GM23248 (cell line): ENCODE data around the gene PCMTD2. TPM values are rescaled to one million over a fixed set of nuclear protein-coding genes. Genes with fewer than 3 reads are reported as not detected.

Experiments used
- DNase-seq: peaks from one replicate; pipeline ENCODE4 v3.0.0-alpha.2; 2015
- H2AFZ ChIP-seq: fragments of 200-600 bp; sonication (generic); 2 replicates; pipeline ENCODE4 v1.6.1; 2016; ENCODE audit warnings: antibody characterized with exemption
- H3F3A ChIP-seq: fragments of 200-600 bp; sonication (generic); 2 replicates; pipeline ENCODE4 v1.6.1; 2016; ENCODE audit warnings: mild to moderate bottlenecking, antibody characterized with exemption, mixed run types; ENCODE audit not compliant: insufficient read depth
- H3K27ac ChIP-seq: fragments of 200-600 bp; sonication (generic); 2 replicates; pipeline ENCODE4 v1.5.1; 2016; ENCODE audit warnings: mild to moderate bottlenecking
- H3K27me3 ChIP-seq: fragments of 200-600 bp; sonication (generic); replicated peaks from 2 replicates; pipeline ENCODE4 v1.6.1; 2016; ENCODE audit warnings: mild to moderate bottlenecking; ENCODE audit not compliant: insufficient read depth
- H3K36me3 ChIP-seq: fragments of 200-600 bp; sonication (generic); 2 replicates; pipeline ENCODE4 v1.6.1; 2016; ENCODE audit warnings: low read depth, mild to moderate bottlenecking
- H3K4me1 ChIP-seq: fragments of 200-600 bp; sonication (generic); 2 replicates; pipeline ENCODE4 v1.6.1; 2016; ENCODE audit warnings: mild to moderate bottlenecking; ENCODE audit not compliant: insufficient read depth
- H3K4me2 ChIP-seq: fragments of 200-600 bp; sonication (generic); one replicate; pipeline ENCODE4 v1.6.1; 2016; ENCODE audit warnings: mild to moderate bottlenecking; ENCODE audit not compliant: unreplicated experiment
- H3K4me3 ChIP-seq: fragments of 200-600 bp; sonication (generic); 2 replicates; pipeline ENCODE4 v1.5.1; 2016; ENCODE audit warnings: mild to moderate bottlenecking
- H3K79me2 ChIP-seq: fragments of 200-600 bp; sonication (generic); 2 replicates; pipeline ENCODE4 v1.6.1; 2016; ENCODE audit warnings: mild to moderate bottlenecking; ENCODE audit not compliant: insufficient read depth
- H3K9ac ChIP-seq: fragments of 200-600 bp; sonication (generic); 2 replicates; pipeline ENCODE4 v1.6.1; 2016; ENCODE audit warnings: mild to moderate bottlenecking
- H3K9me2 ChIP-seq: fragments of 200-600 bp; sonication (generic); 2 replicates; pipeline ENCODE4 v1.6.1; 2016; ENCODE audit warnings: mixed run types, mild to moderate bottlenecking, moderate library complexity; ENCODE audit not compliant: insufficient read depth
- H3K9me3 ChIP-seq: fragments of 200-600 bp; sonication (generic); one replicate; pipeline ENCODE4 v1.6.1; 2017; ENCODE audit warnings: low read depth
- H4K20me1 ChIP-seq: fragments of 200-600 bp; sonication (generic); 2 replicates; pipeline ENCODE4 v1.6.0; 2016; ENCODE audit not compliant: insufficient read depth
- EZH2 ChIP-seq: fragments of 200-600 bp; sonication (generic); IDR thresholded peaks from 2 replicates; pipeline ENCODE4 v1.6.1; 2018; ENCODE audit warnings: antibody characterized with exemption, mild to moderate bottlenecking; ENCODE audit not compliant: insufficient read depth, poor library complexity, severe bottlenecking
- EZH2phosphoT487 ChIP-seq: fragments of 200-600 bp; sonication (generic); IDR thresholded peaks from 2 replicates; pipeline ENCODE4 v1.6.1; 2018; ENCODE audit warnings: antibody characterized with exemption, moderate library complexity, mild to moderate bottlenecking, low read depth; ENCODE audit not compliant: insufficient read depth
- WGBS, 2 experiments: methylation state at CpG; one replicate each; pipeline ENCODE4 v1.1.6; 2015 to 2017; ENCODE audit warnings: low lambda C conversion rate in 2 of 2, low coverage in 1 of 2; ENCODE audit errors: missing lambda C conversion rate in 2 of 2; 5-methylcytosine and 5-hydroxymethylcytosine counted together
- in situ Hi-C: fragments of 300-500 bp; cut with MboI; formaldehyde crosslinking; loops from 2 replicates; pipeline ENCODE4 v1.15.0; 2020
- polyA plus RNA-seq: library from polyadenylated mRNA; unstranded; fragments of >200 nt; fragmentation: Nextera tagmentation; extraction: Ambion mirVana; gene quantifications from 2 replicates; pipeline ENCODE4 v1.2.1, GENCODE V29; 2016
- total RNA-seq: library from RNA; depleted of rRNA; stranded (reverse); fragments of >200 nt; shearing (Covaris generic); gene quantifications from 2 replicates; pipeline ENCODE4 v1.2.3, GENCODE V29; 2014; rRNA removed

The PCMTD2 gene
- 34.3 and 134 TPM in 2 replicates for total RNA-seq
- 16.6 and 21.1 TPM in 2 replicates for polyA plus RNA-seq

- Histone ChIP-seq H3K9me2 (no peaks in the 10 kb centered on the region), H3K4me1 (peaks cover 3% of the 10 kb centered on the region; the same call in 1 of the 2 replicates), H3K9ac (peak within 1 kb of the TSS; percentile 83), H3K36me3 (no peaks in the 10 kb centered on the region), H3K4me3 (peak within 1 kb of the TSS; percentile 90), H4K20me1 (no peaks in the 10 kb centered on the region), H3K4me2 (peak within 1 kb of the TSS; percentile 88), H3K27me3 (peaks cover 9% of the 10 kb centered on the region; the same call in 1 of the 2 replicates), H2AFZ (peak within 1 kb of the TSS; percentile 90), H3K9me3 (no peaks in the 10 kb centered on the region), H3F3A (no peaks in the 10 kb centered on the region), H3K79me2 (peaks cover 42% of the 10 kb centered on the region), H3K27ac (peak within 1 kb of the TSS; percentile 44)
- peak; percentile 90 for DNase-seq
- in situ Hi-C loops = no loop called here
- no peak for TF ChIP-seq EZH2phosphoT487
- no peak for TF ChIP-seq EZH2
- 0 to 1% methylated on average over 47 to 71 of the region's 96 CpGs for WGBS, 2 experiments
These were observed at the start of gene PCMTD2 for GRCh38 chr20:64255361-64256281. Gene PCMTD2 (plus strand): TSS chr20:64255748. CDS start chr20:64259966, 4,218 bp downstream.

GRCh38 chr20:64206614-64207013, 48.9 kb upstream of the PCMTD2 start:
- WGBS, 2 experiments = 56 to 63% methylated on average over 8 of the region's 8 CpGs
- DNase-seq = no peak
- H3F3A ChIP-seq = no peaks in the 10 kb centered on the region
- H3K27ac ChIP-seq = no peak overlapping the region
- H2AFZ ChIP-seq = no peak overlapping the region
- no peaks in the 10 kb centered on the region for H3K9me2 ChIP-seq
- in situ Hi-C loops = no loop called here
- no peaks in the 10 kb centered on the region for H3K36me3 ChIP-seq
- peaks cover 7% of the 10 kb centered on the region for H3K27me3 ChIP-seq
- H3K4me2 ChIP-seq = no peak overlapping the region
- no peaks in the 10 kb centered on the region for H3K4me1 ChIP-seq
- H3K79me2 ChIP-seq = no peaks in the 10 kb centered on the region
- H3K4me3 ChIP-seq = no peak overlapping the region
- no peaks in the 10 kb centered on the region for H3K9me3 ChIP-seq
- no peak for TF ChIP-seq EZH2
- no peak for TF ChIP-seq EZH2phosphoT487
- H3K9ac ChIP-seq = no peak overlapping the region
- H4K20me1 ChIP-seq = no peaks in the 10 kb centered on the region

GRCh38 chr20:64207641-64208590, 47.6 kb upstream of the PCMTD2 start:
- Histone ChIP-seq H3K4me2 (no peak overlapping the region), H3F3A (no peaks in the 10 kb centered on the region), H3K4me3 (no peak overlapping the region), H3K9me3 (no peaks in the 10 kb centered on the region), H3K4me1 (no peaks in the 10 kb centered on the region), H3K27me3 (peaks cover 7% of the 10 kb centered on the region), H2AFZ (no peak overlapping the region), H3K27ac (no peak overlapping the region), H4K20me1 (no peaks in the 10 kb centered on the region), H3K9ac (no peak overlapping the region), H3K79me2 (no peaks in the 10 kb centered on the region), H3K9me2 (no peaks in the 10 kb centered on the region), H3K36me3 (no peaks in the 10 kb centered on the region)
- TF ChIP-seq EZH2 (no peak), EZH2phosphoT487 (no peak)
- in situ Hi-C loops = no loop called here
- no peak for DNase-seq
- WGBS, 2 experiments = 73 to 78% methylated on average over 25 of the region's 25 CpGs

- TF ChIP-seq EZH2 (no peak), EZH2phosphoT487 (no peak)
- no peaks in the 10 kb centered on the region for H4K20me1 ChIP-seq
- DNase-seq = no peak
- H3K27ac ChIP-seq = no peak overlapping the region
- in situ Hi-C loops = no loop called here
- H3K27me3 ChIP-seq = peaks cover 7% of the 10 kb centered on the region
- H3K9me3 ChIP-seq = no peaks in the 10 kb centered on the region
- no peak overlapping the region for H3K4me2 ChIP-seq
- H3K4me3 ChIP-seq = no peak overlapping the region
- no peak overlapping the region for H3K9ac ChIP-seq
- H2AFZ ChIP-seq = no peak overlapping the region
- no peaks in the 10 kb centered on the region for H3K36me3 ChIP-seq
- no peaks in the 10 kb centered on the region for H3K9me2 ChIP-seq
- no peaks in the 10 kb centered on the region for H3K4me1 ChIP-seq
- no peaks in the 10 kb centered on the region for H3F3A ChIP-seq
- H3K79me2 ChIP-seq = no peaks in the 10 kb centered on the region
- 60 to 64% methylated on average over 7 of the region's 7 CpGs for WGBS, 2 experiments
These were observed 46.4 kb upstream of the PCMTD2 start for GRCh38 chr20:64209148-64209547.
